Esophagus (tissue), 2 donors: ENCODE measurements around the gene RNF126. TPM values are rescaled to one million over a fixed set of nuclear protein-coding genes. Genes with fewer than 3 reads are reported as not detected.

Source experiments
- H3K27ac ChIP-seq, 2 donors: one replicate each; pipeline ENCODE4 v1.5.1; 2013; ENCODE audit warnings: low read depth in 2 of 2, mild to moderate bottlenecking in 2 of 2, inconsistent platforms in 1 of 2, low read length in 1 of 2, moderate library complexity in 1 of 2
- H3K27me3 ChIP-seq, 2 donors: one replicate each; pipeline ENCODE4 v1.6.1; 2013; ENCODE audit warnings: low read length in 2 of 2, control low read depth in 1 of 2, mild to moderate bottlenecking in 1 of 2; ENCODE audit not compliant: insufficient read depth in 2 of 2, control insufficient read depth in 1 of 2
- H3K36me3 ChIP-seq, 2 donors: one replicate each; pipeline ENCODE4 v1.6.1; 2013; ENCODE audit warnings: low read length in 1 of 2; ENCODE audit not compliant: control insufficient read depth in 2 of 2, insufficient read depth in 2 of 2
- H3K4me1 ChIP-seq, 2 donors: one replicate each; pipeline ENCODE4 v1.6.1; 2013; ENCODE audit warnings: low read length in 1 of 2; ENCODE audit not compliant: control insufficient read depth in 2 of 2, insufficient read depth in 2 of 2
- H3K4me3 ChIP-seq, 2 donors: one replicate each; pipeline ENCODE4 v1.5.1; 2013; ENCODE audit warnings: low read length in 2 of 2, mild to moderate bottlenecking in 2 of 2, low read depth in 1 of 2, moderate library complexity in 1 of 2
- H3K9me3 ChIP-seq, 2 donors: one replicate each; pipeline ENCODE4 v1.6.1; 2013; ENCODE audit warnings: mild to moderate bottlenecking in 2 of 2, low read depth in 1 of 2, low read length in 1 of 2, moderate library complexity in 1 of 2; ENCODE audit not compliant: control insufficient read depth in 2 of 2, insufficient read depth in 1 of 2
- WGBS, 2 donors: extraction: QIAGEN DNeasy Blood & Tissue Kit; methylation state at CpG; one replicate each; pipeline ENCODE4 v1.1.7; 2013; 5-methylcytosine and 5-hydroxymethylcytosine counted together
- polyA plus RNA-seq, 2 donors: library from polyadenylated mRNA; stranded (reverse); fragments of 200-250 nt; gene quantifications; one replicate each; pipeline ENCODE4 v1.2.3, GENCODE V29; 2013
- donor health status: healthy with polysubstance abuse.
- donor health status: Bipolar disorder and iron deficiency.

RNF126 gene
- polyA plus RNA-seq, 2 donors = 38.4 to 61.5 TPM

DNA sequence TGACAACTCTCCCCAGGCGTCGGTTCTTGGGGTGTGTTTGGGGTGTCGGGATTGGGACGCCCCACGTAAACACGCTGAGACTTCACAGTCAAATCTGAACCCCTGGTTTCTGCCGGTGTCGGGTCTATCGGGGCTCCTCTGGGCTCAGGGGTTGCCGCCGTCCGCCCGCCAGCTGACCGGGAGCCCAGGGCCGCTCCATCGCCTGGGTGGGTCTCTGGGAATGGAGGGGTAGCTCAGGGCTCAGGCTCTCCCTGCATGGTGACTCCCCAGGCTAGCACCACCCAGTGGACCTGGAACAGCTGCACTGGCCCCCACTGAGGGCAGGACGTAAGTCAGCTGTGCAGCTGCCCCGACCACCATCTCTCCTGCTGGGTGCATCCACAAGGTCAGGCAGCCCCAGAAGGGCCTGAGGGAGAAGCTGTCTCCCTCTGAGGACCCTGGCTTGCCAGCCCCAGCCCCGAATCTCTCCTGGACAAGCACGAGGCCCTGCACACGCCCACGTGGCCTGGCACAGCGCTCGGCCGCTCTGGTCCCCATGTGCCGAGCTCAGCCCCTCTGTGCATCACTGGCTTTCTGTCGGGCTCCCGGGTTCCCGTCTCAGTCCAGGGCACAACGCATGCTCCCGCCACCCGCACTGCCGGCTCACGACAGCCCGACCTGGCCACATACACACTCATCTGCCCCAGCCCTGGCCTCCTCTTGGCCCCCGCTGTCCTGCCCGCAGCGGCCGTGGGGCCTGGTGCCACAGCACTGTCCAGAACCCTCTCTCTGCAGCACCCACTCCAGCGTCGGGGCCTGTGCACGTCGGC lies 6.1 kb downstream of the RNF126 start:
- Histone ChIP-seq H3K9me3 (no peaks in the 10 kb centered on the region), H3K27me3 (no peaks in the 10 kb centered on the region), H3K4me3 (no peak overlapping the region), H3K36me3 (peaks cover 0 to 32% of the 10 kb centered on the region in 2 donors), H3K4me1 (peaks cover 22 to 47% of the 10 kb centered on the region in 2 donors), H3K27ac (no peak overlapping the region)
- 86 to 87% methylated on average over 41 to 43 of the region's 43 CpGs for WGBS, 2 donors

DNA sequence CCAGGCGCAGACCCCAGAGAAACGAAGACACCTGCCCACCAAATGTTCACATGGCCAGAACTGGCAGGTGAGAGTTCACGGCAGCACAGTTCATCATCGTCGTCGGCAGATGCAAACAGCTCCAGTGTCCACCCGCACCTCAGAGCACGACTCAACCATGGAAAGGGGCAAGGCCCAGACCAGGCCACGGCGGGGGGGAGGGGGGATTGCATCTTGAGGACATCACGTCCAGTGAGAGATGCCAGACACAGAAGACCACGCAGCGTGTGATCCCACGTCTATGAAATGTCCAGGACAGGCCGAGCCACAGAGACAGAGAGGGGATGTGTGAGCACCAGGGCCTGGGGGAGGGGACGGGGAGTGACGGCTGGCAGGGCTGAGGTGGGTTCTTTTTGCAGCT lies 7.3 kb downstream of the RNF126 start:
- WGBS, 2 donors = 75 to 80% methylated on average over 17 of the region's 17 CpGs

DNA sequence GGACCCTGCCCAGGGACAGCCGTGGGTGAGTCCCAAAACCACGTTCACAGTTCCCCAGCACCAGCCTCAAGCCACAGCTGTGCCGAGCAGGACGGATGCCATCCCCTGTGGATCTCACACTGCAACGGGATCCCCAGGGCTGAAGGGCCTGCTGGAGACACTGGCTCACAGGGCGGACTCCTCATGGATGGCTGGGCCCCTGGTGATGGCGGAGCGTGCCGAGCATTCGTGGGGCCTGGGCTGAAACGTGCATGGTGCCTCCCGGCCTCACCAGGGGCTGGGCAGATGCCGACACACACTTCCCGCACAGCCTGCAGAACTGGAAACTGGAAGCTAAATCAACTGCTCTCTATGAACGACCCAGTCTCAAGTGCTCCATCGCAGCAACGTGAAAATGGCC lies 9.6 kb downstream of the RNF126 start:
- Histone ChIP-seq H3K4me3 (no peak overlapping the region), H3K4me1 (peaks cover 6 to 13% of the 10 kb centered on the region in 2 donors), H3K36me3 (peaks cover 7 to 59% of the 10 kb centered on the region in 2 donors), H3K27ac (no peak overlapping the region), H3K9me3 (no peaks in the 10 kb centered on the region), H3K27me3 (no peaks in the 10 kb centered on the region)
- 86 to 87% methylated on average over 17 of the region's 17 CpGs for WGBS, 2 donors

More for the DNA sequence above, 7.3 kb downstream of the RNF126 start:
- Histone ChIP-seq H3K27ac (no peak overlapping the region), H3K36me3 (peaks cover 0 to 45% of the 10 kb centered on the region in 2 donors), H3K27me3 (no peaks in the 10 kb centered on the region), H3K4me3 (no peak overlapping the region), H3K9me3 (no peaks in the 10 kb centered on the region), H3K4me1 (peaks cover 16 to 35% of the 10 kb centered on the region in 2 donors)

DNA sequence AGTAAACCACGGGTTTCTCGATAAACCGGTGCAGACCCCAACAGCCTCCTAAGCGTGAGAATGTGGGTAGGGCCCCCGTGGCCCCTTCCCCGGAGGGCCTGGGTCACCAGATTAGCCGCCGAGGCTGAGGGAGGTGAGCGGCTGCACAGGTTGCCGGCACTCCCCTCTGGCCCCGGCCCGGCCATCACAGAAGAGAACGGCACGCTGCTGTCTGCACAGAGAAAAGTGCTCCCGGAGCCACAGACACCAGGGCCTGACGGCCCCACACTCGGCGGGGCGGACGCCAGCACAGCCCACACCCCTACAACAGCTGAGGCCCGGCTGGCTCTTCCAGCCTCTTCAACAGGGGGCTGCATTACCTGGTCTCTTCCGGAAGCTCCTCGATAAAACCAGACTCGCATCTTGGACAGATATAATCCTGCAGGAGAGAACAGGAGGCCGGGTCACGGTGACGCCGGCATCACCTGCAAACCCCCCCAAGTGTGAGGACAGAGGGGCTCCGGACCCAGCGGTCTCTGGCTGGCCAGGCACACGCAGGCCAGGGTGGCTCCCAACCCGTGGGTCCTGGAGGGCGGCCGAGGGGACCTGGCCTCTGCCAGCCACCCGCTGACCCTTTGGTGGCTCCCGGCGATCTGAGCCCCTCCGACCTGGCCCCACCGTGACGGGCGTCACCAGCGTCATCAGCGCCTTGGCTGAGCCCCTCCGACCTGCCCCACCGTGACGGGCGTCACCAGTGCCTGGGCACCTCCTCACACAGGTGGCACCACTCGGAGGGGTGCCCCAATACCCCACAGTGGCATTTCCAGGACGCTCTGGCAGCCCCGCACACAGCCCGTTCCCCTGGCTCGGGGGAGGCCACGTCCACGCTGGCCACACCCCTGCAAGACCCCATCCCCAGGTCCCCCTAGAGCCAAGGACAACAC lies 10.3 kb downstream of the RNF126 start:
- Histone ChIP-seq H3K36me3 (peaks cover 7 to 62% of the 10 kb centered on the region in 2 donors), H3K27me3 (no peaks in the 10 kb centered on the region), H3K9me3 (no peaks in the 10 kb centered on the region), H3K4me1 (peaks cover 0 to 7% of the 10 kb centered on the region in 2 donors), H3K4me3 (no peak overlapping the region), H3K27ac (no peak overlapping the region)
- WGBS, 2 donors = 91 to 93% methylated on average over 45 to 54 of the region's 54 CpGs

DNA sequence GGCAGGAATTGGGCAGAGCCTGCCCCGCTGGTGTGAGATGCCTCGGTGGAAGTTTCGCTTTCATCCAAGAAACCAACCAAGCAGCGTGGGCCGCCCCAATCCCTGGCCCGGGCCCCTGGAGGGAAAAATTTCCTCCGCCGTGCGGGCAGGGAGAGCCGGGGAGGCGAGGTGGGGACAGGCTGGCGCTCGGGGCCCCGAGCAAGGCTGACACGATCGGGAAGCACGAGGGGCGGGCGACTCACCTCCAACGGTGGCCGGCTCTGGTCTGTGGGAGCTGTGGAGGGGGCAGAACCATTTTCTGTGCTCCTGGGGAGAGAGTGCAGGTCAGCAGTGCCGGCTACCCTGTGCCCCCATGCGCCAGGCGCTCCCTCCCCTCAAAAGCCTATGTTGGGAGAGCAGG lies 11.0 kb downstream of the RNF126 start:
- 82 to 87% methylated on average over 22 to 24 of the region's 24 CpGs for WGBS, 2 donors
- Histone ChIP-seq H3K4me1 (peaks cover 0 to 3% of the 10 kb centered on the region in 2 donors), H3K36me3 (peaks cover 7 to 59% of the 10 kb centered on the region in 2 donors), H3K27me3 (no peaks in the 10 kb centered on the region), H3K27ac (no peak overlapping the region), H3K4me3 (no peak overlapping the region), H3K9me3 (no peaks in the 10 kb centered on the region)

DNA sequence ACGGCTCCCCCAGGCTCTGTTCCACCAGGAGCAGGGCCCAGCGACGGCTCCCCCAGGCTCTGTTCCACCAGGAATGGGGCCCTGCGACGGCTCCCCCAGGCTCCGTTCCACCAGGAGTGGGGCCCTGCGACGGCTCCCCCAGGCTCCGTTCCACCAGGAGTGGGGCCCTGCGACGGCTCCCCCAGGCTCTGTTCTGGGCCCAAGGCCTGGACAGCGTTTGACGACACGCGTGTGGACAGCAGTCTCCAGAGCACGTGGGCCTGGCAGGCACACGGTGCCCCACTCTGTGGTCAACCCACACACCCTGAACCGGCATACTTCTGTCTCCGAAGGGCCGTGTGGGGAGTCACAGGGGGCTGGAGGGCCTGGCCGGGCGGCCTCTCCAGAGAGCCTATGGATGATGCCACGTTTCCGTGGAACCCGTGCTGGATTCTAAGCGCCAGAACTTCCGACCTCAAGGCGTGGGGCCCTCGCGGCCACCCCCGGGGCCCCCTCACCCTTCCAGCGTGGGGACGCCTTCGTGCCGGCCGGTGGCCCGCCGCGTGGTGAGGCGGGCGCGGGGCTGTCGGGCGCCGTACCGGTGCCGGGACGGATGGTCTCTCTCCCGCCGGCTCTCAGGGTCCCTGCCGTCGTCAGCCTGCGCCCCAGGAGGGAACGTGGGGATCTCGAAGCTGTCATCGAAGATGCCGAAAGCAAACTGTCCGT lies 11.7 kb downstream of the RNF126 start:
- H3K27me3 ChIP-seq = no peaks in the 10 kb centered on the region
- H3K27ac ChIP-seq = no peak overlapping the region
- H3K4me1 ChIP-seq = peaks cover 0 to 1% of the 10 kb centered on the region in 2 donors
- no peak overlapping the region for H3K4me3 ChIP-seq
- 94 to 95% methylated on average over 58 of the region's 58 CpGs for WGBS, 2 donors
- H3K36me3 ChIP-seq = peaks cover 7 to 65% of the 10 kb centered on the region in 2 donors
- no peaks in the 10 kb centered on the region for H3K9me3 ChIP-seq

DNA sequence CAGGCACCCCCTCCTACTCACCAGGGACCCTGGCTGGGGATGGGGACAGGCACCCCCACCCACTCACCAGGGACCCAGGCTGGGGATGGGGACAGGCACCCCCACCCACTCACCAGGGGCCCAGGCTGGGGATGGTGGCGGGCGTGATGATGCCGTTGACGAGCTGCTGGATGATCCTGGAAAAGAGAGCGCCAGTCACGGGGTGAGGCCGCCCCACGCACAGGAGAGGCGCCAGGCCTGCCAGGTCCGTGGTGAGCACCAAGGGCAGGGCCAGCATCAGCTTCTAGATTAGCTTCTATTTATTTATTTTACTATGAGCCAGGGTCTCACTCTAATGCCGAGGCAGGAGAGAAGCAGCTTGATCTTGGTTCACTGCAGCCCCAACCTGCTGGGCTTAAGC lies 12.9 kb downstream of the RNF126 start:
- H3K4me1 ChIP-seq = peaks cover 0 to 1% of the 10 kb centered on the region in 2 donors
- WGBS, 2 donors = 85 to 90% methylated on average over 11 of the region's 11 CpGs
- H3K4me3 ChIP-seq = no peak overlapping the region
- no peak overlapping the region for H3K27ac ChIP-seq
- H3K9me3 ChIP-seq = no peaks in the 10 kb centered on the region
- no peaks in the 10 kb centered on the region for H3K27me3 ChIP-seq
- H3K36me3 ChIP-seq = peaks cover 7 to 70% of the 10 kb centered on the region in 2 donors

DNA sequence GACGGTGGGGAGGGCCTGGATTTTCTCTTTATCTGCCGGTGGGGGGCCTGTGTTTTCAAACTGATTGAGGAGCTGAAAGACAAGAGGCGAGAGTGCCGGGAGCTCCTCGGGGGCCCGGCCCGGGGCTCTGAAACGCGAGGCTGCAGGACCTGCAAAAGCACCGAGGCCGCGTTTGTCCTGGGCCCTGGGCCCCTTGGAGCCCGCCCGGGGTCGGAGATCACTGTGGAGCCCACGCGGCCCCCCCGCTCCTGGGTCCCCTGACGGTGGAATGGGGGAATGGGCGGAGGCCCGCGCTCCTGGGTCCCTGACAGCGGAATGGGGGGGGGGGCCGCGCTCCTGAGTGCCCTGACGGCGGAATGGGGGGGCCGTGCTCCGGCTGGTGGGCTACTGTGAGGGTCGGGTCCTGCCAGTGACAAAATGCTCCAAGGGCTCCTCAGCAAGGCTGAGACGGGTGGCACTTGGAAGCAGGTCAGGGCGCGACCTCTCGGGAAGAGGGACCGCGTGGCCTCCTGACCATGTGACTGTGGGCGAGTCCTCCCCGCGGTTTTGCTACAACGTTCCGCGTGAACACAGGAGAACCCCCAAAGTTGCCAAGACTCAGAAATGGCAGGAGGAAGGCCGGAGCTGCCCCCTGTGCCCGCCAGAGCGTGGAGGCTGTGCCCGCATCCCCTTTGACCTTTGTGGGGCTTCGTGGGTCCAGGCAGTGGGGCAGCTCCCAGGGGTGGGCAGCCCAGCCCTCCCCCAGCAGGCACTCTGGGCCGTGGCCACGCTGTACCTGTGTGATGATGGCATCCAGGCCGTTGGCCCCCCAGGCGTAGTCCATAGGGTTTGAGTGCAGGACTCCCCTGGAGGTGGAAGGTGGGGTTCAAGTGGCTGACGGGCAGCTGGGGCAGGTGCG lies 13.9 kb downstream of the RNF126 start:
- Histone ChIP-seq H3K4me1 (peaks cover 0 to 1% of the 10 kb centered on the region in 2 donors), H3K4me3 (no peak overlapping the region), H3K27ac (no peak overlapping the region), H3K27me3 (no peaks in the 10 kb centered on the region), H3K36me3 (peaks cover 7 to 77% of the 10 kb centered on the region in 2 donors), H3K9me3 (no peaks in the 10 kb centered on the region)
- 91 to 92% methylated on average over 52 to 53 of the region's 53 CpGs for WGBS, 2 donors
